Measurements from ENCODE around the gene CDC6.
A peak's percentile ranks its signal among the peaks of the same experiment; 100 is the strongest.

Gene CDC6

GRCh38 chr17:40312131-40312731 is 24.6 kb downstream of the CDC6 start:
- DNase-seq = no peak

GRCh38 chr17:40312893-40313667 is 25.4 kb downstream of the CDC6 start:
- no peak for DNase-seq

- no peak for DNase-seq
Measured at GRCh38 chr17:40313668-40314583, 26.2 kb downstream of the CDC6 start.

GRCh38 chr17:40314584-40314956 is 26.9 kb downstream of the CDC6 start:
- DNase-seq = peak; percentile 88 to 92

GRCh38 chr17:40315206-40315605 is 27.5 kb downstream of the CDC6 start:
- no peak for DNase-seq

- DNase-seq = no peak
Measured at GRCh38 chr17:40315678-40316570, 28.2 kb downstream of the CDC6 start.

- DNase-seq = no peak
Measured at GRCh38 chr17:40316571-40317344, 29.1 kb downstream of the CDC6 start.

- DNase-seq = peak in 1 of 2 experiments; percentile 55
Measured at GRCh38 chr17:40317345-40317873, 29.7 kb downstream of the CDC6 start.

- DNase-seq = peak; percentile 77 to 92
Measured at GRCh38 chr17:40317880-40318829, 30.5 kb downstream of the CDC6 start.

GRCh38 chr17:40318830-40319391 is 31.2 kb downstream of the CDC6 start:
- DNase-seq = no peak

- no peak for DNase-seq
Measured at GRCh38 chr17:40319651-40320540, 32.2 kb downstream of the CDC6 start.

GRCh38 chr17:40320756-40321523 is 33.3 kb downstream of the CDC6 start:
- peak in 1 of 2 experiments; percentile 27 for DNase-seq

GRCh38 chr17:40321524-40321929 is 33.8 kb downstream of the CDC6 start:
- no peak for DNase-seq

GRCh38 chr17:40321961-40322357 is 34.3 kb downstream of the CDC6 start:
- DNase-seq = no peak

- peak; percentile 60 to 88 for DNase-seq
Measured at GRCh38 chr17:40322358-40323315, 35.0 kb downstream of the CDC6 start.
